ENCODE data around the gene SYNGR3.
"Not testable (repeated sequence)": the region's sequence is repeated elsewhere in the genome, so short reads cannot be mapped to it uniquely, and the experiment has no call there.

Gene SYNGR3

GRCh38 chr16:2009164-2009711, 19.5 kb downstream of the SYNGR3 start:
- DNase-seq, result peak; percentile 47

- DNase-seq, result peak; percentile 93
Observed at GRCh38 chr16:2009791-2010510, 20.2 kb downstream of the SYNGR3 start, which contains the start of gene ZNF598. TSS of gene ZNF598 (minus strand) at chr16:2009821.

GRCh38 chr16:2011726-2012125, 22.0 kb downstream of the SYNGR3 start:
- not testable (repeated sequence) for DNase-seq

GRCh38 chr16:2013527-2013926, 23.8 kb downstream of the SYNGR3 start:
- DNase-seq, result no peak

GRCh38 chr16:2015117-2015946, 25.6 kb downstream of the SYNGR3 start:
- no peak for DNase-seq

- no peak for DNase-seq
Observed at GRCh38 chr16:2015947-2016208, 26.1 kb downstream of the SYNGR3 start.

- no peak for DNase-seq
Observed at GRCh38 chr16:2016407-2016922, 26.7 kb downstream of the SYNGR3 start.

GRCh38 chr16:2019518-2019920, 29.7 kb downstream of the SYNGR3 start, which contains the start of gene NPW:
TSS of gene NPW (plus strand) at chr16:2019785.
- peak; percentile 51 for DNase-seq

GRCh38 chr16:2019921-2020831, 30.4 kb downstream of the SYNGR3 start:
- DNase-seq, result peak; percentile 48

GRCh38 chr16:2022723-2023091, 32.9 kb downstream of the SYNGR3 start:
- peak; percentile 55 for DNase-seq

GRCh38 chr16:2023092-2024031, 33.6 kb downstream of the SYNGR3 start:
- DNase-seq, result peak; percentile 92

GRCh38 chr16:2024032-2024420, 34.3 kb downstream of the SYNGR3 start:
- DNase-seq, result no peak

GRCh38 chr16:2025251-2025650, 35.5 kb downstream of the SYNGR3 start:
- DNase-seq, result no peak

GRCh38 chr16:2025878-2026460, 36.2 kb downstream of the SYNGR3 start:
- DNase-seq, result no peak

GRCh38 chr16:2026461-2027023, 36.8 kb downstream of the SYNGR3 start, which contains the start of gene NHERF2:
TSS of gene NHERF2 (plus strand) at chr16:2026902. CDS start at chr16:2027006, 104 bp downstream.
- peak; percentile 52 for DNase-seq

GRCh38 chr16:2027024-2028010, 37.5 kb downstream of the SYNGR3 start:
- DNase-seq, result peak; percentile 56

GRCh38 chr16:2028146-2028545, 38.4 kb downstream of the SYNGR3 start:
- DNase-seq, result no peak

GRCh38 chr16:2028620-2029220, 39.0 kb downstream of the SYNGR3 start:
- peak; percentile 93 for DNase-seq

- no peak for DNase-seq
Observed at GRCh38 chr16:2029350-2029749, 39.6 kb downstream of the SYNGR3 start.

All from NCI-H146 (cell line).